DMS79 treated with DMSO at 0.1 percent for 48 hours (cell line): ENCODE results near the gene RASEF.
A peak's percentile ranks its signal among the peaks of the same experiment; 100 is the strongest.

Experiments used
- DNase-seq: peaks from one replicate; lab custom pipeline; 2025; lab: John Stamatoyannopoulos, UW

The RASEF gene

DNA sequence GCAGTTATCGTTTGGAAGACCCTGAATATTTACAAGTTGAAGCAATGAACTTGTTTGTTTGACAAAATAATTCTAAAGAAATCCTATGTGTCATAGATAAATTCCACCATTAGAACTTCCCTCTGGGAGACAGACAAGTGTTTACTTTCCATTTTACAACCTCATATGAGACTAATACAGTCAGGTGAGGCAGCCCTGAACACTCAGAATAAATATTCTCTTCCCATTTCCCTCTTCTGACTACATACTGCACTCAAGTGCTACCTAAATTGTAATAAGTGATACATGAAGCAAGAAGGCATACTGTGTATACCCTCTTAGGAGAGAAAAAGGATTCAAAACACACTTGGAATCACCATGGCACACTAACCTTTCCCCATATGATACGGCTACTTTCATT is 6.8 kb downstream of the RASEF start:
- peak; percentile 50 for DNase-seq

DNA sequence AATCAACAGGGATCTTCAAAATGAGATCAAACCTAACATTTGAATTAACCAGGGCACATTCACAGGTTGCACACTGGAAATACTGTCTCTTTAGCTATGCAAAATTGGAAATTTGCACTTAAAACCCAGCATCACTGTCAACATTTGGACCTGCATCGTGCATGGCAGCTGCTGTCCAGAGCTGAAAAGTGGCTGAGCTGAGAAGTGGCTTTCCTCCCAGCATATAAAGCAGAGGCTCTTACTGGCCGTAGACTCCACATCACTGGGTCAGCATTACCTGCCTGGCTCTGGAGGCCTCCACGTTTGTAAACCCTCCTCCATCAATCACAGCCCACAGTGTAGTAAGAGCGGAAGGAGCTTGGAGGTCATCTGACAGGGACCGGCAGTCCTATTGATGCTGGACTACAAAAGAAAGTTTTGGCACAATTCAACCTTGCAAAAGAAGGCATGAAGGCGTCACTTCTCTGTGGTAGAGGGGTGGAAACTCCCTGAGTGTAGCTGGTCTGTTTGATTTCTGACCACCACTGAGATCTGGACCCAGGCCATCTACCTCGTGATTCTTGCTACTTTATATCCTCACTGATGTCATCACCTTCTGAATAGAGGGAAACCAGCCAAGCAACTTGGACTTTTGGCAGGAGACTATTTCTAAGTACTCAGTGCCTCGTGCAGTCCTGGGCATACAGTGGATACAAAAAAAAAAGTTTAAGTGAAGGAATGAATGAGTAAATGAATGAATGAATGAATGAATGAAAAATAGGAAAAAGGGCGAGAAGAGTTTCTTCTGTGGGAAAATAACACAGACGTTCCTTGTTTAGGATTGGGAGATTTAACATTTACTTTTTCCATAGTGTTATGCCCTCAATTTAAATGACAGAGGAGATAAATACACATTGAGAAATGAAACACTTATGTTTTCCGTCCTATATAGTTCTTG is 14.8 kb downstream of the RASEF start:
- DNase-seq = no peak

DNA sequence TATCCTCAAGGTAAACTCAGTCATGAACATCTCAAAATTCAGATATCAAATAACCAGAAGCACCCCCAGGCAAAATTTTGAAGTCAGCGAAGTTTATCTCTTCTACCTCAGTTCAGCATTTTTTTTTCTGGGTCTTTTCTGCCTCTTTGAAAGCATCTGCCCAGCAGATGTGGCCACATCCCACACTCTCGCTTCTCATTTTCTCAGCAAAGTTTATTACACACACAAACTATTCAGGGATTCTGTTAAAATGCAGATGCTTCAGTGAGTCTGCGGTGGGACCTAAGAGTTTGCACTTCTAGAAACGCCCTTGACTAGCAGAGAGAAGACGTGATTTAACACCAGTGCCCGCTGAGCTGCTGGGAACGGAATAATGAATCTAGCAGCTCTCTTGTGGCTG is 19.3 kb downstream of the RASEF start:
- DNase-seq = no peak

DNA sequence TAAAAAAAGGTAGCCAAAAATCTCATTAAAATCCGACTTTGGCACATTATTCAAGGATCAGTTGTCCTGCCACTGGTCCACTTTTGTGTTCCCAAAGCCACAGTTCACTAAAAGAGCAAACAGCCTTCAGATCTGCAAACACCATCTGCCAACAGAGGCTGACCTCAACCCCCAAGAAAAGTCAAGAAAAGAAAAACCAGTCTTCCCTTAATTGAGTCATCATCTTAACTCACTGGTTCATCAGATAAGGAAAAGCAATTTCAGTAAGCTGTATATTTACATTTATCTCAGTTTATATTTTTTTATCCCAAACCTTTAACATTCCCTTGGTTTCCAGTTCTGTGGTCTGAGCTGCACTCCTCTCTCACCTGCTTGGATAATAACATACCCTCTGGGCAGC is 21.2 kb downstream of the RASEF start:
- no peak for DNase-seq

DNA sequence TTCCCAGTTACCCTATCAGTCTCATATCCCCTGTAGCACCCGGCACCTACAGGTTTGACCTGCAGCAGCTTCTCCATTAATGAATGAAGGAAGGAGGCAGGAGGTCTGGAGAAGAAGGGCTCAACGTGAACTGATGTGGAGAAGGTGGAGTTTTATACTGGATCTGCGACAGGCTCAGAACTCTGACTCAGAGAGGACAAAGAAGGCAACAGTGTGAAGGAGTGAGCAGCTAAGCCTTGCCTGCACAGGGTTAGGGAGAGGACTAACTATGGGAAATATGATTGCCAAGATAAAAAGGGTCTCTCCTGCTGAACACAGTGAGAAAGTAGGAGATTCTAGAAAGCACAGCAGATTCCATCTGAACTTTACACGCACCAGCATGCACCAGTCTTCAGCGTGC is 23.6 kb downstream of the RASEF start:
- no peak for DNase-seq

DNA sequence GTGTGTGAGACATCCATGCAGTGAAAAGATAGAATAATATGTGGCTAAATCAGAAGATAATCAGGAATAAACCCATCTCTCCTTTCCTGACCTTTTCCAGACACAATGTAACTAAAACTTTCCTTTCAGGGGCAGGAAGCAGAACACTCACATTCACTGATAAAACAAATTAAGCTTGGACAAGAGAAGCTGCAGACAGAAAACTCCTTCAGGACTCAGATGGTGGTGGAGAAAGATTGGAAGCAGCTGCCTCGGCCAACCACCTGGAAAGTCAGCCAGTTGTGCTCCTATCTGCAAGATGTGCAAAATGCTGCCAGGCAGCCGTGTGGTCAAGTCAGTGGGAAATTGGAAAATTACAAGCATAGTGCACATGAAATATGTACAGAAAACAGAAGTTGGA is 26.9 kb downstream of the RASEF start:
- DNase-seq = no peak

DNA sequence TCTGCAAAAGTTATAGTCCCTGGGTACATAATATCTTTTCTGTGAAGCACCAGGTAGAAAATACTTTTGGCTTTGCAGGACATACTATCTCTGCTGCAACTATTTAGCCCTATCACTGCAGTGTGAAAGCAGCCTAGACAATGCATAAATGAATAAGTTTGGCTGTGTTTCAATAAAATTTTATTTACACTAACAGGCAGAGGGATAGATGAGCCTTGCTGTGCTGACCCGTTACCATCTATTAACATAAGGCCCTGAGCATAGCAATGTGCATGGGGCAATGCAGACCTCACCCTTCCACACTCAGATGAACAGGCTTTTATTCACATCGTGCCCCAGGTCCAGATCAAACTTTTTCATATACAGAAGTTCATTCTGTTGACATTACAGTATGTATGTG is 27.8 kb downstream of the RASEF start:
- DNase-seq = no peak

DNA sequence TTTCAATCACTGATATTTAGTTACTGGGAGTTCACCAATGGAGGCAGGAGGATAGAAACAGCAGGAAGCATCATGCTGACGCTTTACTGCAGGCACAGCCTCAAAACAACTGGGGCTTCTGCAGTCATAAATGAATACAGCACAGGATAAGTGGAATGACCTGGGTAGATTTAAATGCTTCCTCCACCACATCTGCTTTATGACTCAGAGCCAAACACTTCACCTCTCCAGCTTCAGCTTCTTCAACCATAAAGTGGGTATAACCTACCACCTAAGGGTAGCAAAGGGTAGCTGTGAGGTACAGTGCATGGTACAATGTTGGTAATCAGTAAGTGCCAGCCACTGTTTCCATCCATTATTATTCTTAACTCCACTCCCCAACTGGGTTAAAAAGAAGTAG is 28.4 kb downstream of the RASEF start:
- DNase-seq = no peak

DNA sequence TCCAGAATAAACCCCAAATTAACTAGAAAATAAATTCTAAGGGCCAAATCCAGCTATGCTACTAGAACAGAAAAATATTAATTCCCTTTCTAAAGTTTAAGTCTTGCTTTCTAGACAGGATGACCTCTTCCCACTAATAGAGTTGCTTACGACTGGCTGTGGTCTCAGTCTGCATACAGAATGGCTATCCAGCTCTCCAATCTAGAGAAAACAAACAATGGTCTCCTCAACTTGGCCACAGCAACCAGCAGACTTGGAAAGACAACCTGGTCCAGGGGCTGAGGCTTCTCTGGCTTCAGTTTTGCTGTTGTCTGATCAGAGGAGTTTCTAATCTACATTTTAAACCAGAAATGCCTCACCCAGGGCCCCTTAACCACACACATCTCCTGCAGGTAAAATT is 28.9 kb downstream of the RASEF start:
- no peak for DNase-seq

DNA sequence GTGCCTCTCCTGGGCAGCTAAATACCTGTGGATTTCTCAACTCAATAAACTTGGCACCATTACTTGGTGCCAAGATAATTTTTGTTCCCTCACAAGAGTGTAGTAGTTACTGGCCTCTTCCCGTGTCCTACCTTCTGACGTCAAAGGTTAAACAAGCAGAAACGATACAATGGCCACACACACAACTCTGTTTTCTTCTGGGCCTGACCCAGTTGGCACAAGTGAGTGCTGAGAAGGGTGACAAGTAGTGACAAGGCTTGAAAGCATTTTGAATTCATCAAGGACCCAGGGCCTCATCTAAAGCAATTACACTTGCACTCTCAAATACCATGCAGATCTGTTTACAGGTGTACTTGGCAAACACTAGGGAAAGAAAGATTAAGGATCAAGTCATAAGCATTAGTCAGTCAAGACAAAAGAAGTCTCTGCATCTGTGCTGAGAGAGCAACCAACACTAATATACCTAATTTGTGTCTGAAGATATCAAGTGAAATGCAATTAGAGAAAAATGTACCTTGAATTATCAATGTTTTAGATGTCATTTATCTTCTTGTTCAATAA is 30.8 kb downstream of the RASEF start:
- peak; percentile 12 for DNase-seq

DNA sequence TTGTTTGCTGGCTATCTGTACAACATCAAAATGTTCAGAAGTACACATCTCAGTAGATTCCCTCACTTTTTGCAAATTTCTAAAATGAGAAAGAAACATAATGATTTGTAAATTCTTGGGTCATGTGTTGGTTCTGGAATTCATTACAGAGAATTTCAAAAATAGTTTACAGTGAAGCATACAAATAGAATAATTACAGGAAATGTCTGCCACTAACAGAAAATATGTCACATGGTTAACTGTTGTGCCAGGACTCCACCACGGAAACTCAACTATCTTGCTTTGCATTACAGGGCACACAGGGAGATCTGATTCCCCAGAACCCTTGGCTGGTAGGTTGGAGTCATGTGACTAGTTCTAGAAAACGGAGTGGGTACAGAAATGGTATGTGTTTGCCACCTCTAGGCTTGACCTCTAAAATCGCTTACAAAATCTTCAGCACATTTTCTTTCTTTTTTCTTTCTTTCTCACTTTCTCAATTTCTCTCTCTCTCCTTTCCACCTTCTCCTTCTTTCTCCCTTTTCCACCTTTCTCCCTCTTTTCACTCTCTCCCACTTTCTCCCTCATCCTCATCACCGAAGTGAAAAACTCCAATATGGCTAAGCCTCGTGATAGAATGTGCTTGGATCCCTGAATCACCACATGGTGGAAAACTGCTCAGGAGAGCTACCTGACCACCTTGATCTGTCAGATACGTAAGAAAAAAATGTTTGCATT is 32.4 kb downstream of the RASEF start:
- DNase-seq = no peak

DNA sequence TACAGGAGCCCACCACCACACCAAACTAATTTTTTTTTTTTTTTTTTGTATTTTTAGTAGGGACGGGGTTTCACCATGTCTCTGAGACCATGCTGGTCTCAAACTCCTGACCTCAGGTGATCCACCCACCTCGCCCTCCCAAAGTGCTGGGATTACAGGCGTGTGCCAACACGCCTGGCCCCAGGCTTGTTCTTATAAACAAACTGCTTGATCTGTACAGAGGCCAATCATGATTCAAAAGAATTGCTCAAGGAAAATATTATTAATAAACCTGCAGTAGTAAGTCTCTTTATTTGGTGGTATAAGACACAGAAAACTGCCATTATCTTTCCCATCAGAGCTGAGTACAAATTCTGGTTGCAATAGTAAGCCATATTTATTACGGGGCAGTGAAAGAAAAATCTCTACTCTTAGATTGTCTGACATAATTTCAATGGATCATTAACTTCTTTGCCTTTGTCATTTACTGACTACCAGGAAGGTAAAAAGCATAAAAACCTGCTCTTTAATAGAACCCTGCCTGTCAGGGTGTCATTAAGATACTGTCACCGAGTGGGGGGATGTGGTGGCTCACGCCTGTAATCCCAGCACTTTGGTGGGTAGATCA is 33.3 kb downstream of the RASEF start:
- no peak for DNase-seq

DNA sequence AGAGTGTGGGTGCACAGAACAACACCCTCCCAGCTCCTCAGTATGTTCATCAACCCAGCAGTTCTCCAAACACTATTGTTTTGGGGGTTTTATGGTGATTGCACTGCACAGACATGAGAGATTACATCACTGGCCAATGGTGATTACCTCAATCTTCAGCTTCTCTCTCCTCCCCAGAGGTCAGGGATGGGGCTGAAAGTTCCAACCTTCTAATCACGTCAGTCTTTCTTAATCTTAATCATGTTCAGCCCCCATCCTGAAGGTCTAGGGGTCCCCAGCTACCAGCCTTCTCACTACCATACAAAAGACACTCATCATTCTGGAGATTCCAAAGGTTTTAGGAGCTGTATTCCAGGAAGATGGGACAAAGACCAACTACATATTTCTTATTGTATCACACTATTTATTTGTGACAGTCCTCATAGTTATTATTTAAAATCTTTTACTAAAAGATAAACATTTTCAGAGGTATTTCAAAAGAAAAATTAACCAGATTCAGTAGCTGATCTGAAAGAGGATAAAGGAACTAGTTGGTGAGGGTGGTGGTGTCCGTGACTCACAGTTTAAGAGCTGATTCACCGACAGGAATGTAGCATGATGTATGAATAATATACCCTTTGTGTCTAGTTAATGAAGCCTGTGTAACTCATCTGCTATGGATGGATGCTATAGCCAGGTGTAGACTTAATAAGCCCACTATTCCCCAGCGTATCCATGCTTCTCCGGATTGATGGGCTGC is 35.6 kb downstream of the RASEF start:
- DNase-seq = no peak

DNA sequence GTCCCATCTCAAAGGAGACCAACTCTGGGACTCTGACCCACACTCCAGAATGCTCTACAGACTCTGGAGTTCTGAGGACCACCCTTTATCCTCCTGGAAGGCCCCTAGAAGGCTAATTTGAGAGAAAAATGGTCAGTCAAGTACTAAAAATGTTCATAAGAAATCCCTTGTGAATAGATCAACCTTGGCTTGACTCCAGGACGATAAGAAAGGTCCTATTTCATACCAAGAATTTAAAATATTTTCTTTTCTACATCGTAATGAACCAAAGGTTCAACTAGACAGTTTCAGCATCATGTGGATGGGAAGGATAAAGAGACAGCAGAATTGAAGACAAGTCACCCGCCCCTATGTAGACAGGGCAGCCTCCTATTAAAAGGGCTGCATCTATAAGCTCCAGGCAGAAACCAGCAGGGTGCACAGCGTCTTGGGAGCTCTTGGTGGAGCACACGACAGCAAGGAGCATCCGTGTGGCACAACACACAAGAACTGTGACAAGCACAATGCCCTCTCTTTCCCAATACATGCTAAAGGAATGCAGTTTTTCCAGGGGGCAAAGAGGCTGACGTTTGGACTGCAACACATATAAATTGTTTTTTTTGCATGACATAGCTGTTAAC is 38.3 kb downstream of the RASEF start:
- DNase-seq = no peak

DNA sequence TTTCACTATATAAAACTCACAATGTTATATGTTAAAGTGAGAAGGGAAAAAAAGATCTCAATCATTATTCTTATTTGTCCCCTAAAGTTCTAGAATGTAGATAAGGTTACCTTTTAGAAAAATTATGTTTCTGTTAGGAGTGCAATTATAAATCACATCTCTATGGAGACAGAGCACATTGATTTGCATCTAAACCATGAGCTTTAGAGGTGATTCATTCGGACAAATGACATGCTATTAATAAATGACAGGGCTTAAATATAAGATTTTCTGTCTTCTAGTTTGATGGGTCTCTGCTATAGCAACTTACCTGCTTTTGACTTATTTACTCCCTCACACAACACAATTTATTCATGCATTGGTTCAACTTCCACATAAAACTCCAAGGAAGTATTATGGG is 39.8 kb downstream of the RASEF start:
- no peak for DNase-seq

DNA sequence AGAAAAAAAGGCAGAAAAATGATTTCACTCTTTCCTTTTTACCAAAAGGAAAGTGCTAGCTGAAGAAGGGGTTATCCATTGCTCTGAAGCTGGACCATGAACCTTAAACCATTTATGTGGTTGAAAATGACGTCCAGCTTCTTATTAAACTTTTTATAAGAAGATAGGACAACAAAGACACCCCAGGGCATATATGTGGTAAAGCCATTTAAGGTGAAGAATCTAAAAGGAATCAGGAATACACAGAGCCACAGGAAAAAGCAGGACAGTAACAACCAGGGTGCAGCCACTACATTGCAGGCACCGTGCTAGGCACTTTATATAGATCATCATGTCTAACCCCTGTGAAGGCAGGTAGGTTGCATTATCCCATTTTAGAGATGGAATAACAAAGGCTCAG is 42.1 kb downstream of the RASEF start:
- no peak for DNase-seq

DNA sequence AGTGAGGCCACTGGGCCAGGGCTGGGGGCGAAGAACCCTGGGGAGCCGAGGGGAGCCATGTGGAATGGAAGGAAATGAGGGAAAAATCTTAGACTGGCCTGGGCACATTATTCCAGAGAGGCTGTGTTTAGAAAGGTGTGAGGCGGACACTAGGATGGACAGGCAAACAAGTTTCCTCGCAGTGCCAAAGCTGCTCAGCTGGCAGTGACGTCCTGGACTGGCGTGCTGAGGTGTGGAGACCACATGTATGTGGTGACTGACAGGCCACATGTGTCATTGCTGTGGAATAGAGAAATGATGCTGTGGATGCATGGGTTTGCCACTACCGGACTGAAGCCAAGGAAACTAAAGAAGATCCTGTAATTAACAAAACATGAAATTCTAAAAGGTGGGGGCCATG is 42.6 kb downstream of the RASEF start:
- DNase-seq = no peak

DNA sequence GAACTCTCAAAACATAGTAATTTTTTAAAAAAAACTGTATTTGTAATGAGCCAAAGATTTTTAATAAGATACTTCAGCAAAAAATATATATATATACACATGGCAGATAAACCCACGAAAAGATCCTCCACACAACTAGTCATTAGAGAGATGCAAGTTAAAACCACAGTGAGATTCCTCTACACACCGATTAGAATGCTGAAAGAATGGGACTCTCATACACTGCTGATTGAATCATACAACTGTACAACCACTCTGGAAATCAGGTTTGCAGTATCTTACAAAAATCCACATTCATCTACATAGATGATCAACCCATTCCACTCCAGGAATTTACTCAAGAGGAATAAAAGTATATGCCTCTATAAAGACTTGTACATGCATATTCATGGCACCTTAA is 43.7 kb downstream of the RASEF start:
- DNase-seq = no peak

DNA sequence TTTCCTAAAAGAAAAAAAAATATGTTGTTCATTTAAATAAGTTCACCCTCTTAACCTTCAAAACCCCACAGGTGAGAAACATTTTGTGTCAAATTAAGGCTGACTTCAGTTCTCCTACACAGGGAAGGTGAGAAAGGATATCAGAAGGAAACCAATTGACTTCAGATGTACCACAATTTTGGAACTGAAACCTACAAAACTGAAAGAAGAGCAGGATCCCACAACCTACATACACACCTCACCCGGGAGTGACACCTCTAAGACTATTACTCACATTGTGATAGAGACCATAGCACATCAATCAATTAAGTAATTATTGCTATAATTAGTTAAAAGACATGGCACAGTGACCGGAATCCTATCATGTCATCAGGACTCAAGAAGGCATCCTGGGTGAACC is 47.0 kb downstream of the RASEF start:
- no peak for DNase-seq

DNA sequence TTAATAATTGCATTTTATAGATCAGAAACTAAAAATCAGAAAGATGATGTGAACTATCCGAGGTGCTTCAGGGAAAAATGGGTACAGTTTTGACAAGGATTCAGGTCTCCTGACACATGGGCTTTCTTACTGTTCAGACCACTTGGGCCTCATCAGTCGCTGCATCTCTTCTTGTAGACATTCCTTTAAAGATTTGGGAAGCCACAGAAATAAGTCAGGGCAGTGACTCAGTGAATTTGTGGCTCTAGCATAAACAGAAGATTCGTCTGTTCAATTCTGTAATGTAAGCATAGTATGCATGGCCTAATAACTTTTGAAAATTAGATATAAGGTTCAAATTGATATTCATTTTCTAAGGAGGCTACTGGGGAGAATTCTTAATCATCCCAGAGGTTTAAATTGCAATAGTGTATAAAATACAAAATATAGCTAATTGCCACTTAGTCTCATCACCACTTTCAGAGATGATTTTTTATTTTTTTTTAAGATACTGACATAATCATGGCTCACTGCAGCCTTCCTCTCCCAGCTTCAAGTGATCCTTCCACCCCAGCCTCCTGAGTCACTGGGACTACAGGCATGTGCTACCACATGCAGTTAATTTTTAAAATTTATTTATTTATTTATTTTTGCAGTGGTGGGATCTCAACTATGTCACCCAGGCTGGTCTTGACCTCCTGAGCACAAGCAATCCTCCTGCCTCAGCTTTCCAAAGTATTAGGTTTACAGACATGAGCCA is 48.9 kb downstream of the RASEF start:
- no peak for DNase-seq
